ENCODE data around the gene BMP8A.
"Not testable (repeated sequence)": the region's sequence is repeated elsewhere in the genome, so short reads cannot be mapped to it uniquely, and the experiment has no call there.

The BMP8A gene, protein sequence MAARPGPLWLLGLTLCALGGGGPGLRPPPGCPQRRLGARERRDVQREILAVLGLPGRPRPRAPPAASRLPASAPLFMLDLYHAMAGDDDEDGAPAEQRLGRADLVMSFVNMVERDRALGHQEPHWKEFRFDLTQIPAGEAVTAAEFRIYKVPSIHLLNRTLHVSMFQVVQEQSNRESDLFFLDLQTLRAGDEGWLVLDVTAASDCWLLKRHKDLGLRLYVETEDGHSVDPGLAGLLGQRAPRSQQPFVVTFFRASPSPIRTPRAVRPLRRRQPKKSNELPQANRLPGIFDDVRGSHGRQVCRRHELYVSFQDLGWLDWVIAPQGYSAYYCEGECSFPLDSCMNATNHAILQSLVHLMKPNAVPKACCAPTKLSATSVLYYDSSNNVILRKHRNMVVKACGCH

DNA sequence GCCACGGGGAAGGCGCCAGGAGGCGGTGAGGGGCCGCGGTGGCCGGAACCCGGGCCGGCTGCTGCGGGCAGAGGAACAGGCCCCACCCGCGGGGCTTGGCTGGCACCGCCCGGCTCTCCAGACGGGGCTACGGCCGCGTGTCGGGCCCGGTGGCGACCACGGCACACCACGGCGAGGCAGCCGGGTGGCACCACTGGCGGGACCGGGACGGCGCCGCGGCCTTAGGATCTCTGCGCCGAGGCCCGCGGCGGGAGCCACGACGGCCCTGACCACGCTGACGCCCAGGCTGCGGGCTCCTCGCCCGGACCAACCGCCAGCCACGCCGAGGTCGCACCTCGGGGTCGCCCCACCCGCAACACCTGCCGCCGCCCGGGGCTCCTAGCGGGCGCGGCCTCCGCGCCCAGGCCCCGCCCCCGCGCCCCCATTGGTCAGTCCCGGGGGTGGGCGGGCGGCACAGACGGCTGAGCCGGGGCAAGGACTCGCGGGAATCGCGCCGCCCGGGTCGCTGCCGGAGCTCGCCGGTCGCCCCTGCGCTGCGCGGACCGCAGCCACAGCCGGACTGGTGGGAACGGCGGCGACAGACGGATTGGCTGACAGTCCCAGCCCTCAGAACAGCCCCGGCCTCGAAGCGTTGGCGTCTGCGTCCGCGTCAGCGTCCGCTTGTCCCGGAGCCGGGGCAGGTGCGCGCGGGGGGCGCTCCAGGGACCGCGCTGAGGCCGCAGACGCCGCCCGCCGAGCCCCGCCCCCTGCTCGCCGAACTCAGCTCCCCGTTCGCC, at the start of gene BMP8A:
Gene BMP8A (plus strand): TSS at position 491 of the 776 bp plus-strand sequence. CDS start 356 bp downstream, outside the sequence.
- TF ChIP-seq, protein P1, sequence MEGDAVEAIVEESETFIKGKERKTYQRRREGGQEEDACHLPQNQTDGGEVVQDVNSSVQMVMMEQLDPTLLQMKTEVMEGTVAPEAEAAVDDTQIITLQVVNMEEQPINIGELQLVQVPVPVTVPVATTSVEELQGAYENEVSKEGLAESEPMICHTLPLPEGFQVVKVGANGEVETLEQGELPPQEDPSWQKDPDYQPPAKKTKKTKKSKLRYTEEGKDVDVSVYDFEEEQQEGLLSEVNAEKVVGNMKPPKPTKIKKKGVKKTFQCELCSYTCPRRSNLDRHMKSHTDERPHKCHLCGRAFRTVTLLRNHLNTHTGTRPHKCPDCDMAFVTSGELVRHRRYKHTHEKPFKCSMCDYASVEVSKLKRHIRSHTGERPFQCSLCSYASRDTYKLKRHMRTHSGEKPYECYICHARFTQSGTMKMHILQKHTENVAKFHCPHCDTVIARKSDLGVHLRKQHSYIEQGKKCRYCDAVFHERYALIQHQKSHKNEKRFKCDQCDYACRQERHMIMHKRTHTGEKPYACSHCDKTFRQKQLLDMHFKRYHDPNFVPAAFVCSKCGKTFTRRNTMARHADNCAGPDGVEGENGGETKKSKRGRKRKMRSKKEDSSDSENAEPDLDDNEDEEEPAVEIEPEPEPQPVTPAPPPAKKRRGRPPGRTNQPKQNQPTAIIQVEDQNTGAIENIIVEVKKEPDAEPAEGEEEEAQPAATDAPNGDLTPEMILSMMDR (conservative IDR thresholded peaks at IDR 0.05; ENCODE audit: low read depth, low read length), result no peak
- peak; percentile 38 for DNase-seq (ENCODE audit: low read depth)
- peak within 1 kb of the TSS; percentile 42 for H3K4me3 ChIP-seq (ENCODE audit: low read depth, low read length)

DNA sequence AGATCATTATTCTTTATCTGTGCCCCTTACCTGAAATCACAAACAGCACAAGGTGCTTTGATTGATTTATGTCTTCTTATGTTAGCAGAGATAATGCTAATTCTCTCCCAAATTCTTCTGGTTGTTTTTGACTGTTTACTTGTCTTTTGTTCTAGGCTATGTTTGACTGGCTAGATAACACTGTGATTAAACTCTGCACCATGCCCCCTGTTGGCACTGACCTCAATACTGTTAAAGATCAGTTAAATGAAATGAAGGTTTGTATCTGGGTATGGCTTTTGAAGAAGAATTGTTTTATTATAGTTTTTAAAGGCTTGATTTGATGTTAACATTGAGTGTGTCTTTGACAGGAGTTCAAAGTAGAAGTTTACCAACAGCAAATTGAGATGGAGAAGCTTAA, 49.6 kb upstream of the BMP8A start:
- DNase-seq (ENCODE audit: low read depth), result no peak
- H3K4me3 ChIP-seq (ENCODE audit: low read depth, low read length), result no peak overlapping the region
- TF ChIP-seq, protein P1 (conservative IDR thresholded peaks at IDR 0.05; ENCODE audit: low read depth, low read length), result no peak

DNA sequence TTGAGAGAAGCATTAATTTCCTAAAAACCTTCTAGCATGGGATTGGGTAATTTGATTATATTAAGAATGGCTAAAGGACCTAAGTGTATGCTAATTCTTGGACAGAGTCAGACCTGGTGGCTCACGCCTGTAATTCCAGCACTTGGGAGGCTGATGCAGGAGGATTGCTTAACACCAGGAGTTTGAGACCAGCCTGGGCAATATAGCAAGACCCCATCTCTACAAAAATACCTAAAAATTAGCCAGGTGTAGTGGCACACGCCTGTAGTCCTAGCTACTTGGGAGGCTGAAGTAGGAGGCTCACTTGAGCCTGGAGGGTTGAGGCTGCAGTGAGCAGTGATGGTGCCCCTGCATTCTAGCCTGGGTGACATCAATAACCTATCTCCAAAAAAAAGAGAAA, 45.9 kb upstream of the BMP8A start:
- no peak for DNase-seq (ENCODE audit: low read depth)
- TF ChIP-seq, protein P1 (conservative IDR thresholded peaks at IDR 0.05; ENCODE audit: low read depth, low read length), result no peak
- H3K4me3 ChIP-seq (ENCODE audit: low read depth, low read length), result no peak overlapping the region

DNA sequence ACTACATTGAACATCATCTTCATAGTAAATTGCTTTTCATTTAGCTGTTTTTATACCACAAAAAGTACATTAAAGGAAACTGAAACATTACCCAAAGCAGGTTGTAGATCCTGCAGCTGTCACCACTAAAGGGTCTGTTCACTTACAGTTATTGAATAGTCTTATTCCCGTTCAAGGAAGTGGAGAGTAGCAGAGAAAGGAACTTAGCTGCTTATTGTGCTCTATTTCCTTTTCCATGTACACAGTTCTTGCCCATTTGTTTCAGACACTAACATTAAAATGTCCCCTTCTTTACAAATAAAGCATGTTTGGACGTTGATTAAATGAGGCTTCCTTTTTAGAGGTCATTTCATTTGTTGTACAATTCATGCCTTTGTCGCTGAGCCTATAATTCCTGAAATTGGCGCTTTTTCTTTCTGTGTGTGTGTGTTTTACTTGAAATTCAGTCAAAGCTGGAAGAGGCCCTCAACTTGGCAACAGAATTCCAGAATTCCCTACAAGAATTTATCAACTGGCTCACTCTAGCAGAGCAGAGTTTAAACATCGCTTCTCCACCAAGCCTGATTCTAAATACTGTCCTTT, 44.4 kb upstream of the BMP8A start:
- TF ChIP-seq, protein P1 (conservative IDR thresholded peaks at IDR 0.05; ENCODE audit: low read depth, low read length), result no peak
- H3K4me3 ChIP-seq (ENCODE audit: low read depth, low read length), result no peak overlapping the region
- no peak for DNase-seq (ENCODE audit: low read depth)

DNA sequence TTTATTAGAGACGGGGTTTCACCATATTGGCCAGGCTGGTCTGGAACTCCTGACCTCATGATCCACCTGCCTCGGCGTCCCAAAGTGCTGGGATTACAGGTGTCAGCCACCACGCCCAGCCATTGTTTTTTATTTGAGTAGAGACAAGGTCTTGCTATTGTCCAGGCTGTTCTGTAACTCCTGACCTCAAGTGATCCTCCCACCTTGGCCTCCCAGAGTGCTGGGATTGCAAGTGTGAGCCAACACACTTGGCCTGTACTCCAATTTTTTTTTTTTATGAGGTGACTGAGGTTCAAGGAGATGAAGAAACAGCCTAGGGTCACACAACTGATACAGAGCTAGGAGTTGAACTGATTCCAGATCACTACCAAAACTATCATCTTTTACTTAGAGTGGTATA, 41.4 kb upstream of the BMP8A start:
- not testable (repeated sequence) for H3K4me3 ChIP-seq (ENCODE audit: low read depth, low read length); DNase-seq (ENCODE audit: low read depth)

DNA sequence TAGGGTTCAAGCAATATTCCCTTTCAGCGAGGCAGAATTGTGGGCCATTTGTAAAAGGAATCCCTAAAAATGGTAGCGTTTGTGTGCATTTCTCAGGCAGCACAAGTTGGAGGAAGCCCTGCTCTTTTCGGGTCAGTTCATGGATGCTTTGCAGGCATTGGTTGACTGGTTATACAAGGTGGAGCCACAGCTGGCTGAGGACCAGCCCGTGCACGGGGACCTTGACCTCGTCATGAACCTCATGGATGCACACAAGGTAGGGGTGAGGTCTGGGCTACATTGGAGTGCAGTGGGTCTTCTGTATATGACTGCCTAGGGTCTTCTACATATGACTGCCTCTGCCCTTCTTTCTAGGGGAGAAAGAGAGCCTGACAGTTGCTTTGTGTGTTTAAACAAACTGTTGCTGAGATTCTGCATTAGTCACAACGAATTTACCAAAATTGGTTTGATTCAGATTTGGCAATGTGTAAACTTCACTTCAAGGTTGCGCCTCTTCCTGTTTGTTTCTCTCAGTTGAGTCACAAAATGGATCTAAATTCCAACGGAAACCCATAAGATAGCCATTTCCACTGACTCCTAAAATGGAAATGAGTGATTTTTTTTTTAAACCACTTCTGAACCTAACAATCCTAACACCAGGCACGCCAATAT, 40.4 kb upstream of the BMP8A start:
- peak; percentile 83 for DNase-seq (ENCODE audit: low read depth)
- no peak overlapping the region for H3K4me3 ChIP-seq (ENCODE audit: low read depth, low read length)
- TF ChIP-seq, protein P1 (conservative IDR thresholded peaks at IDR 0.05; ENCODE audit: low read depth, low read length), result no peak

DNA sequence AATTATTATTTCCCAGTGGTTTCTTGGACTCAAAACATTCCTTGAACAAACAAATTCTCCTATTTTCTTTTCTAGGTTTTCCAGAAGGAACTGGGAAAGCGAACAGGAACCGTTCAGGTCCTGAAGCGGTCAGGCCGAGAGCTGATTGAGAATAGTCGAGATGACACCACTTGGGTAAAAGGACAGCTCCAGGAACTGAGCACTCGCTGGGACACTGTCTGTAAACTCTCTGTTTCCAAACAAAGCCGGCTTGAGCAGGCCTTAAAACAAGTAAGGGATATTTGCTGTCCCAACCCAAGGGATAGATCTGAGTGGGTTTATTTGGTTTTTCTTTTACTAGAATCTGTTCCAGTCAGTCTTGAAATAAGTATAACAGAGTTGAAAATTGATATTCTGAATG, 39.4 kb upstream of the BMP8A start:
- H3K4me3 ChIP-seq (ENCODE audit: low read depth, low read length), result no peak overlapping the region
- TF ChIP-seq, protein P1 (conservative IDR thresholded peaks at IDR 0.05; ENCODE audit: low read depth, low read length), result no peak
- no peak for DNase-seq (ENCODE audit: low read depth)
